GM19397 (cell line): ENCODE data around the gene MUS81.

ENCODE experiments used
- ATAC-seq: cut with Tn5 transposase; IDR thresholded peaks from one replicate; pipeline ENCODE4 v1.9.1; 2021; ENCODE audit warnings: mild to moderate bottlenecking, moderate library complexity; ENCODE audit not compliant: unreplicated experiment

Gene MUS81

DNA sequence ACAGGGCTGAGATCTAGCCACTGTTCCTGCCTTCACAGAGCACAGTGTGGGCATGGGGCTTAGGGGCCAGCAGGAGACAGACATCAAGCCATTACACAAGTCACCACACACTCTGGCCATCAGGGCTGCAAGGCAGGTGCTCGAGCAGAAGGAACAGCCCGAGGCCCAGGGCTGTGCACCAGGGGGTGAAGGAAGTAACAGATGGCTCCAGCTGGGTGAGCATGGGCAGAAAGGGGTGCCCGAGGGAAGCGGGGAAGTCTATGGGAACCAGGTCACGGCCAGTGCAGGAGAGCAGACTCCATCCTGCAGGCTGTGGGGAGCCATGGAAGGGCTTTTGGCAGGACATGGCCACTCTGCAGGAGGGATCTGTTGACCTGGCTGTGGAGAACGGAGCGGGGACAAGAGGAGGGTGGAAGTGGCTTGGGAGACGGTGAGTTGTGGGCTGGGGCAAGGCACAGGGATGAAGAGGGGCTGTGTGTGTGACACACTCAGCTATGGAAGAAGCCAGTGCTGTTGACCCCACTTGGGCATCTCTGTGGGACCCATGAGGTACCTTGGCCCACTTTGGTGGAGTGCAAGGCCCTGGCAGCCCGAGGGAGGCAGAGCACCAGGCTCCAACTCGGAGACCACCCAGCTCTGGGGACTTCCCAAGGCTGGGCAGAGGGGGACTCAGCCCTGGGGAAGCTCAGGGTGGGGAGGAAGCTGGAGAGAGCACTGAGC, 55.0 kb downstream of the MUS81 start:
- no peak for ATAC-seq

- no peak for ATAC-seq
Measured at GRCh38 chr11:65915821-65916251, 55.6 kb downstream of the MUS81 start.
